HEK293 (cell line): ENCODE results near the gene TRAPPC13.

ENCODE experiments used
- CTCF ChIA-PET: fragments of 350-600 bp; formaldehyde crosslinking; extraction: SDS; loops from one replicate; lab custom pipeline; 2021; ENCODE audit warnings: antibody characterized with exemption; lab: Yijun Ruan, JAX
- POLR2A ChIA-PET: fragments of 300-600 bp; formaldehyde crosslinking; extraction: SDS; loops from one replicate; lab custom pipeline; 2020; ENCODE audit warnings: antibody characterized with exemption, inconsistent platforms; lab: Yijun Ruan, JAX
- H3K27ac ChIP-seq: fragments of 200-500 bp; sonication (Bioruptor generic); 2 replicates; pipeline ENCODE4 v1.5.1; 2014; ENCODE audit warnings: low read depth, low read length, control low read depth, inconsistent platforms; ENCODE audit errors: extremely low read depth
- H3K36me3 ChIP-seq, 2 experiments: fragments of 200-500 bp in 1 of 2; sonication (Bioruptor generic) in 1 of 2; 1 replicate in 1 of 2; 2 replicates in 1 of 2; pipeline ENCODE4 v1.5.1; 2014 to 2017; ENCODE audit warnings: inconsistent platforms in 2 of 2, low read length in 2 of 2; ENCODE audit not compliant: control insufficient read depth in 2 of 2, insufficient read depth in 1 of 2
- H3K4me1 ChIP-seq: fragments of 200-500 bp; sonication (Bioruptor generic); 2 replicates; pipeline ENCODE4 v1.5.1; 2014; ENCODE audit warnings: mild to moderate bottlenecking, low read length, inconsistent platforms; ENCODE audit not compliant: control insufficient read depth, insufficient read depth
- H3K4me3 ChIP-seq: 2 replicates; pipeline ENCODE4 v1.5.1; 2011; ENCODE audit warnings: low read depth, mild to moderate bottlenecking, control low read depth, low read length, moderate library complexity
- H3K9me3 ChIP-seq: fragments of 200-500 bp; sonication (Bioruptor generic); 2 replicates; pipeline ENCODE4 v1.5.1; 2014; ENCODE audit warnings: low read depth, low read length, inconsistent platforms; ENCODE audit not compliant: control insufficient read depth, insufficient read depth
- TF ChIP-seq, protein P1 (sequence below): fragments of 450-650 bp; formaldehyde crosslinking; IDR thresholded peaks from 2 replicates; pipeline ENCODE4 v1.5.1; 2016; ENCODE audit warnings: missing biosample characterization, missing genetic modification characterization

The TRAPPC13 gene

DNA sequence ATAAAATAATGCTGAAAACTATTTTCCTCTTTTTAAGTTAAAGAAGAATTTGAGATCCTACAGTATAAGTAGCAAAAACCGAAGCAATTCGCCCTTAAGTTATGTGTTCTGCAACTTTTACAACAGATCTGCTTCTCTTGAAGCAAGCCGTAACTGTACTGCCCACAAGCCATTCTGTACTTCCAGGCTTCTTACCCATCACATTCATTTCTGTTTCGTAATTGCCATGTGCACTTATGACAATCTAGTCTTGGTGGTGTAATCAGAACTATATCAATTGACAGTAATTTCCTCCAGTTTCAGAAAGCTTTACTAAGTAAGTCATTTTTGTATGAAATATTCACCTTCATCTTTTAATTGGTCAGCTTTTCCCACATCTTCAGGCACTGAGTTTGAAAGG lies 83.3 kb downstream of the TRAPPC13 start:
- ChIA-PET POLR2A (interaction anchor here (1.1 kb wide), 1 partner anchor 13 kb away, joined by 3 read pairs; the partner anchor contains the start of genes NLN and SGTB), CTCF (no interaction called here)
- TF ChIP-seq, protein P1, sequence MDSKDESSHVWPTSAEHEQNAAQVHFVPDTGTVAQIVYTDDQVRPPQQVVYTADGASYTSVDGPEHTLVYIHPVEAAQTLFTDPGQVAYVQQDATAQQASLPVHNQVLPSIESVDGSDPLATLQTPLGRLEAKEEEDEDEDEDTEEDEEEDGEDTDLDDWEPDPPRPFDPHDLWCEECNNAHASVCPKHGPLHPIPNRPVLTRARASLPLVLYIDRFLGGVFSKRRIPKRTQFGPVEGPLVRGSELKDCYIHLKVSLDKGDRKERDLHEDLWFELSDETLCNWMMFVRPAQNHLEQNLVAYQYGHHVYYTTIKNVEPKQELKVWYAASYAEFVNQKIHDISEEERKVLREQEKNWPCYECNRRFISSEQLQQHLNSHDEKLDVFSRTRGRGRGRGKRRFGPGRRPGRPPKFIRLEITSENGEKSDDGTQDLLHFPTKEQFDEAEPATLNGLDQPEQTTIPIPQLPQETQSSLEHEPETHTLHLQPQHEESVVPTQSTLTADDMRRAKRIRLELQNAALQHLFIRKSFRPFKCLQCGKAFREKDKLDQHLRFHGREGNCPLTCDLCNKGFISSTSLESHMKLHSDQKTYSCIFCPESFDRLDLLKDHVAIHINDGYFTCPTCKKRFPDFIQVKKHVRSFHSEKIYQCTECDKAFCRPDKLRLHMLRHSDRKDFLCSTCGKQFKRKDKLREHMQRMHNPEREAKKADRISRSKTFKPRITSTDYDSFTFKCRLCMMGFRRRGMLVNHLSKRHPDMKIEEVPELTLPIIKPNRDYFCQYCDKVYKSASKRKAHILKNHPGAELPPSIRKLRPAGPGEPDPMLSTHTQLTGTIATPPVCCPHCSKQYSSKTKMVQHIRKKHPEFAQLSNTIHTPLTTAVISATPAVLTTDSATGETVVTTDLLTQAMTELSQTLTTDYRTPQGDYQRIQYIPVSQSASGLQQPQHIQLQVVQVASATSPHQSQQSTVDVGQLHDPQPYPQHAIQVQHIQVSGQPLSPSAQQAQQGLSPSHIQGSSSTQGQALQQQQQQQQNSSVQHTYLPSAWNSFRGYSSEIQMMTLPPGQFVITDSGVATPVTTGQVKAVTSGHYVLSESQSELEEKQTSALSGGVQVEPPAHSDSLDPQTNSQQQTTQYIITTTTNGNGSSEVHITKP = no peak
- Histone ChIP-seq H3K36me3 (peaks cover 44 to 53% of the 10 kb centered on the region in 2 experiments), H3K4me3 (no peak overlapping the region), H3K9me3 (no peaks in the 10 kb centered on the region), H3K4me1 (no peaks in the 10 kb centered on the region), H3K27ac (no peak overlapping the region)
